ES-I3 (cell line): ENCODE results near the gene KCNJ18.
"Not testable (repeated sequence)": the region's sequence is repeated elsewhere in the genome, so short reads cannot be mapped to it uniquely, and the experiment has no call there.

Experiments
- H3K36me3 ChIP-seq: 2 replicates; pipeline ENCODE4 v1.6.1; 2013; ENCODE audit warnings: mild to moderate bottlenecking, low read length, control low read depth, moderate library complexity; ENCODE audit not compliant: insufficient read depth
- H3K4me1 ChIP-seq: 2 replicates; pipeline ENCODE4 v1.6.1; 2013; ENCODE audit warnings: mild to moderate bottlenecking, control low read depth, low read length; ENCODE audit not compliant: insufficient read depth
- H3K9ac ChIP-seq: 2 replicates; pipeline ENCODE4 v1.6.1; 2013; ENCODE audit warnings: low read depth, mild to moderate bottlenecking, low read length, moderate library complexity
- H3K9me3 ChIP-seq: 2 replicates; pipeline ENCODE4 v1.6.1; 2013; ENCODE audit warnings: mild to moderate bottlenecking, low read length, moderate library complexity; ENCODE audit not compliant: control insufficient read depth, insufficient read depth

KCNJ18 gene

DNA sequence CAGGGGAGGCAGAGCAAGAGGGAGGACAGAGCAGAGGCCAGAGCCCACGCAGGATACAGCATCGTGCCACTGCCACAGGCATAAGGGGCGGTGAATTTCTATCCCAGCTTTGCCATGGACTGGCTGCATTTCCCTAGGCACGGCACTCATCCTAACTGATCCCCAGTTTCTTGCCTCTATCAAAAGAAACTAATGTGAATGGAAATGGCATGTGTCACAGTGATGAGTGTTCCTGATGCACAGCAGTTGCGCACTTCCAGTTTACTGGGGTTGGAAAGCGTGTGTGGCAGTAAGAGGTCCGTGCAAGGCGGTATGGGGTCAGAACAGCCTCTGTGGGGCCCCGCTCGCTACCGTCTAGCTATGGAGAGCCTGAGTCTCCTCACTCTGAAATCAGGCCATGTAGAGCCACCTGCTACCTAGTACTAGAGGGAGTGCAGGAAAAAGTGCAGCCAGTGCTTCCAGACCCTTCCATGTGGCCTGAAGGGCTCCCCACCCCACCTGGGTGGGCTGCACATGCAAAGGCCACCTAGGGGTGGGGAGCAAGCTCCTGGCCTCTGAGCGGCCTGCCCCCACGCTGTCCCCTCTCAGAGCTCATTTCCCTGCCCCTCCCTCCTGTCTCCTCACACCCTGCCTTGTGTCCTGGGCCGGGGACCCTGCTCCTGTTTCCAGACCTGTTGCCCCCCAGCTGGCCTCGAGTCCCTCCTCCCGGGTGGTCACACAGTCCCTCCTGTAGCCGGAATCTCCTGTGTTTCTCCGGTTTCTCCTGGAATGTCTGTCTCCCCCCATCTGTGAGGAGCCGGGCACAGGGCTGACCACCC is 5.0 kb upstream of the KCNJ18 start:
- H3K9ac ChIP-seq, result no peak overlapping the region

GRCh38 chr17:21688293-21688949 is 3.9 kb upstream of the KCNJ18 start:
- no peaks in the 10 kb centered on the region for H3K36me3 ChIP-seq
- no peak overlapping the region for H3K9ac ChIP-seq
- no peaks in the 10 kb centered on the region for H3K9me3 ChIP-seq
- H3K4me1 ChIP-seq, result no peaks in the 10 kb centered on the region

More for the DNA sequence above, 5.0 kb upstream of the KCNJ18 start:
- no peaks in the 10 kb centered on the region for H3K9me3 ChIP-seq
- no peaks in the 10 kb centered on the region for H3K4me1 ChIP-seq
- no peaks in the 10 kb centered on the region for H3K36me3 ChIP-seq

- no peaks in the 10 kb centered on the region for H3K9me3 ChIP-seq
- no peaks in the 10 kb centered on the region for H3K4me1 ChIP-seq
- H3K9ac ChIP-seq, result no peak overlapping the region
- no peaks in the 10 kb centered on the region for H3K36me3 ChIP-seq
Measured at GRCh38 chr17:21689604-21690003, 2.7 kb upstream of the KCNJ18 start.

DNA sequence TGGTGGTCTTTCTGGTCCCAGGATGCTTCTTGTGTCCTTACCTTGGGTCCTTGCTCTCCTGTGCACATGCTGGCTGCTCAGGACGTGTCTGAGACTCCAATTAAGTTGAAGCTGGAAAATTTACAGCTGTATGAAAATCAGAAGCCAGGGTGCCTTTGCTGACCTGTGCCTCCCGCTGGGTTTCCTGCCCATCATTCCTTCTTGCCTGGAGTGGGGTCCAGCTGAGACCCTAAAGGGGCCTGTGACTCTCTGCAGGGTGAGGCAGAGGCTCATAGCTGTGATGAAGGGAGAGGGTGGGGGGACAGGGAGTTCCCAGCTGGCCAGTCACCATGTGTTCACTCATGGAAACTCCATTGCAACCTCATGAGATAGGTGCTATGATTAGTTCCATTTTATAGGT is 1.5 kb upstream of the KCNJ18 start:
- not testable (repeated sequence) for H3K4me1 ChIP-seq, H3K36me3 ChIP-seq, H3K9ac ChIP-seq, H3K9me3 ChIP-seq

DNA sequence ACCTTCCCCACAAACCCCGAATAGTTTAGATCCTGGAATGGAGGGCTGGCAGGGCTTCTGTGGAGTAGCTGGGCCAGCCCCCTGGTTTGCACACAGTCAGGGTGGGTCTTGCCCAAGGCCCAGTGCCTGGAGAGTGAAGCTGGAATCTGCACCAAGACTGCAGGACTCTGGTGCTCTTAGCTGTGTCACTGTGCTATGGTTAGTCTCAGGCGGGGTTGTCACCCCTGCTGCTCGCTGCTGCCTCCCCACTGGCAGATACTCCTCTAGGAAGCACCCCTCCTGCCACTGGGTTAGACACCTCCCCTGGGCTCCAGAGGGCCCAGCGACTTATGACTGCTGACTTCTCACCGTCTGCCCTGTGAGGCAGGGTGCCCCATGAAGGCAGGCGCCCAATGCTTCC is 842 bp upstream of the KCNJ18 start:
- H3K36me3 ChIP-seq, H3K9me3 ChIP-seq, H3K9ac ChIP-seq, H3K4me1 ChIP-seq: not testable (repeated sequence)

GRCh38 chr17:21692704-21693065 is 362 bp downstream of the KCNJ18 start:
- H3K4me1 ChIP-seq, H3K9me3 ChIP-seq, H3K9ac ChIP-seq, H3K36me3 ChIP-seq: not testable (repeated sequence)

DNA sequence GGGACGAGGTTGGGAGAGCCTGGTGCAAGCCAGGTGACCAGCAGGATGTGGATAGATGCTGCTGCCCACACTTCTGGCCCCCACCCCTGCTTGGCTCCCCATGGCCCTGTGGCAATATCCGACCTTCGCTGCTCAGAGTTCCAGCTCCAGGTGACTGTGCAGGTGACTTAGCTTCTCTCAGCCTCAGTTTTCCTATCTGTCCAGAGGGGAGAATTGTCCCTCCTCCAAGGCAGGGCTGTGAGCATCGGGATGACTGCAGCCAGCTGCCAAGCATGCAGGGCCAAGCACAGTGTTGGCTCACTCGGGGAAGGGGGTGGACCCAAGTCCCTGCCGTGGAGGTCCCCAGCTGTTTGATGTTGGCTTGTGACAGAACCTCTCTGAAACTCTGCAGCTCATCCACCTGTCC is 1.1 kb downstream of the KCNJ18 start:
- not testable (repeated sequence) for H3K36me3 ChIP-seq, H3K4me1 ChIP-seq, H3K9me3 ChIP-seq, H3K9ac ChIP-seq

GRCh38 chr17:21693937-21694336 is 1.6 kb downstream of the KCNJ18 start:
- not testable (repeated sequence) for H3K9ac ChIP-seq, H3K36me3 ChIP-seq

GRCh38 chr17:21696227-21696626 is 3.9 kb downstream of the KCNJ18 start:
- not testable (repeated sequence) for H3K9me3 ChIP-seq, H3K9ac ChIP-seq, H3K4me1 ChIP-seq, H3K36me3 ChIP-seq

More at GRCh38 chr17:21693937-21694336, 1.6 kb downstream of the KCNJ18 start:
- H3K9me3 ChIP-seq, H3K4me1 ChIP-seq: not testable (repeated sequence)

DNA sequence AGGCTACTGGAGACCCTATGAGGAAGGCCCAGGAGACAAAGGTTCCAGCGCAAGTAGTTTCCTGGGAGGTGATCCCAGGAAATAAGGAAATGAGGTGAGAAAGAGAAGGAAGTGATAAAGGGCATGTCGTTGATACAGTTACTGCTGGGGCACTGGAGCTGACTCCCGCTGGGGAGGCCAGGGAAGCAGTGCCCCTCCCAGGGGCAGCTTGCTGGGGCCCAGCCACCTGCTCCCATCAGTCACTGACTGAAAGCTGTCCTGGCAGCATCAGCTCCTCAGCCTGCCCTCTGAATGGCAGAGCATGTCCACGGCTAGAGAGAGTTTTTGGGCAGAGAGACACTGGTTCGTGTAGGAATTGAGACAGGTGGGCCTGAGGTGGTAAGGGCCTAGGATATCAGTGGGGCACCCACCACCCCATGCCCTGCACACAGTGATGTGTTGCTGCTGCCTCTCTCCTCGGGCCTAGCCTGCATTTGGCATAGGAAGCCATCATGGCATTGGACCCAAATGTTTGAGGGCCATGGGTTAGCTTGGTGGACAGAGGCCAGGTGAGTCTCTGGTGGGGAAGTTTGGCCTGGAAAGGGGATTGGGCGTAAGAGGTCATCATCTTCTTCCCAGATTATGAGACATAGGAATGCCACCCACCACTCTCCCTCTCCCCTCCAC is 4.7 kb downstream of the KCNJ18 start:
- H3K4me1 ChIP-seq, H3K9me3 ChIP-seq, H3K9ac ChIP-seq, H3K36me3 ChIP-seq: not testable (repeated sequence)

- not testable (repeated sequence) for H3K36me3 ChIP-seq, H3K9ac ChIP-seq, H3K9me3 ChIP-seq, H3K4me1 ChIP-seq
Measured at GRCh38 chr17:21697508-21697860, 5.2 kb downstream of the KCNJ18 start.

DNA sequence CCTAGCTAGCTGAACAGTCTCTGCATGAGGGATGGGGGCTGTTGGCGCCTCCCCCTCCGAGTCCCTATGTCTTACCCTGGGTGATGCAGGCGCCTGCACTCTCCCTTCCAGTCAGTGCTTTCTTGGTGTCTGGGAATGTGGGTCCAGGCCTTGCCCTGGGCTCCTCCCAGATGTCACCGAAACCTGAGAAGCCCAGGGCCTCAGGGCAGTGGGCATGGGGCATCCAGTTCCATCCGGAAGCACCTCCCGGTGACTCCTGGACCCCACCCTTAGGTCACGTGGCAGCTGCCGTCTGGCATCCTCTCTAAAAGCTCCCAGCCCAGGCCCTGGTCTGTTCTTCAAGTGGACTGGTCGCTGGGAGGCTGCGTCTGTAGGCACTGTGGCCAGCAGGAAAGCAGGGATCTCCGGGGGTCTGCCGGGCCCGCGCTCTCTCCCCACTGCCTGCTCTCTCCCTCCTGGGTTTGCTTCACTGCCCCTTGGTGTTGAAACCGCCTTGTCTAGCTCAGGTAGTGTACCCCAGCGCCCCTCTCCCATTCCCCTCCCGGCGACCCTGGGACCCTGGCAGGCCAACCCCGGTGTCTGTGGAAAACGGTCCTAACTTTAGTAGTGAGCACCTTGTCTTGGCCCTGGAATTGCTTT is 6.2 kb downstream of the KCNJ18 start:
- not testable (repeated sequence) for H3K36me3 ChIP-seq, H3K4me1 ChIP-seq, H3K9me3 ChIP-seq, H3K9ac ChIP-seq

- H3K9me3 ChIP-seq, H3K9ac ChIP-seq: not testable (repeated sequence)
Measured at GRCh38 chr17:21699124-21699523, 6.8 kb downstream of the KCNJ18 start.

GRCh38 chr17:21699573-21700236 is 7.4 kb downstream of the KCNJ18 start:
- not testable (repeated sequence) for H3K9me3 ChIP-seq, H3K4me1 ChIP-seq, H3K36me3 ChIP-seq, H3K9ac ChIP-seq

More at GRCh38 chr17:21699124-21699523, 6.8 kb downstream of the KCNJ18 start:
- H3K36me3 ChIP-seq, H3K4me1 ChIP-seq: not testable (repeated sequence)
